Umbilical cord (tissue), 2 donors: ENCODE results near the gene LY86. TPM values are rescaled to one million over a fixed set of nuclear protein-coding genes. Genes with fewer than 3 reads are reported as not detected.

ENCODE experiments used
- DNase-seq: peaks from one replicate; pipeline ENCODE4 v3.0.0-alpha.2; 2015; ENCODE audit warnings: low spot score
- total RNA-seq: library from RNA; depleted of rRNA; stranded (reverse); fragments of >200 nt; gene quantifications from one replicate; pipeline ENCODE4 v1.2.3, GENCODE V29; 2014; ENCODE audit warnings: low replicate concordance; ENCODE audit not compliant: insufficient read depth

Gene LY86
- total RNA-seq, 1 donor from 2014 or later, result 2.2 TPM

- peak; percentile 69 for DNase-seq
Observed at GRCh38 chr6:6701864-6702263, 113.3 kb downstream of the LY86 start.

- DNase-seq, result no peak
Observed at GRCh38 chr6:6703699-6704098, 115.2 kb downstream of the LY86 start.
